Upper lobe of left lung (tissue), 4 donors: Measurements from ENCODE around the gene CNR1.

Source experiments
- POLR2AphosphoS5 ChIP-seq, 2 donors: sonication (generic); formaldehyde crosslinking; IDR thresholded peaks; one replicate each; pipeline ENCODE4 v1.5.1; 2017; ENCODE audit warnings: antibody characterized with exemption in 2 of 2
- TF ChIP-seq, protein P1 (sequence below), 6 experiments: fragments of 450-650 bp in 4 of 6; fragments of 200-600 bp in 2 of 6; sonication (generic) in 2 of 6; IDR thresholded peaks; one replicate each; pipeline ENCODE4 v1.5.1; 2016 to 2019; ENCODE audit warnings: antibody characterized with exemption in 6 of 6

GRCh38 chr6:88165844-88166492, at the start of gene CNR1:
- TF ChIP-seq, protein P1, sequence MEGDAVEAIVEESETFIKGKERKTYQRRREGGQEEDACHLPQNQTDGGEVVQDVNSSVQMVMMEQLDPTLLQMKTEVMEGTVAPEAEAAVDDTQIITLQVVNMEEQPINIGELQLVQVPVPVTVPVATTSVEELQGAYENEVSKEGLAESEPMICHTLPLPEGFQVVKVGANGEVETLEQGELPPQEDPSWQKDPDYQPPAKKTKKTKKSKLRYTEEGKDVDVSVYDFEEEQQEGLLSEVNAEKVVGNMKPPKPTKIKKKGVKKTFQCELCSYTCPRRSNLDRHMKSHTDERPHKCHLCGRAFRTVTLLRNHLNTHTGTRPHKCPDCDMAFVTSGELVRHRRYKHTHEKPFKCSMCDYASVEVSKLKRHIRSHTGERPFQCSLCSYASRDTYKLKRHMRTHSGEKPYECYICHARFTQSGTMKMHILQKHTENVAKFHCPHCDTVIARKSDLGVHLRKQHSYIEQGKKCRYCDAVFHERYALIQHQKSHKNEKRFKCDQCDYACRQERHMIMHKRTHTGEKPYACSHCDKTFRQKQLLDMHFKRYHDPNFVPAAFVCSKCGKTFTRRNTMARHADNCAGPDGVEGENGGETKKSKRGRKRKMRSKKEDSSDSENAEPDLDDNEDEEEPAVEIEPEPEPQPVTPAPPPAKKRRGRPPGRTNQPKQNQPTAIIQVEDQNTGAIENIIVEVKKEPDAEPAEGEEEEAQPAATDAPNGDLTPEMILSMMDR (IDR thresholded peaks at IDR 0.05): peak in 4 of 6 experiments; percentile 19 to 54 (median 43)
- TF ChIP-seq POLR2AphosphoS5 (IDR thresholded peaks at IDR 0.05): no peak
